Activated CD4-positive, alpha-beta T cell treated with anti-CD3 and anti-CD28 coated beads for 36 hours (primary cell): Measurements from ENCODE around the gene RIPK1. TPM values are rescaled to one million over a fixed set of nuclear protein-coding genes. Genes with fewer than 3 reads are reported as not detected.
"Not testable (repeated sequence)": the region's sequence is repeated elsewhere in the genome, so short reads cannot be mapped to it uniquely, and the experiment has no call there.

Experiments
- ATAC-seq: fragments of 200-7000 bp; cut with Tn5 transposase; one replicate; pipeline ENCODE4 v1.10.0; 2021; ENCODE audit warnings: mild to moderate bottlenecking, moderate library complexity
- CTCF ChIA-PET: fragments of 350-600 bp; sonication (Branson Sonifier 250); formaldehyde crosslinking; loops from one replicate; lab custom pipeline; 2021; ENCODE audit warnings: antibody characterized with exemption; lab: Charles Lee
- POLR2A ChIA-PET: fragments of 350-600 bp; sonication (Branson Sonifier 250); formaldehyde crosslinking; loops from one replicate; lab custom pipeline; 2021; ENCODE audit warnings: antibody characterized with exemption, inconsistent platforms; lab: Charles Lee
- DNase-seq: peaks from one replicate; pipeline ENCODE4 v3.0.0-alpha.2; 2020
- H3K27ac Mint-ChIP-seq: one replicate; pipeline ENCODE4 v1.8.0; 2021; ENCODE audit warnings: mixed read lengths
- H3K27me3 Mint-ChIP-seq: one replicate; pipeline ENCODE4 v1.8.0; 2021; ENCODE audit warnings: mixed read lengths
- H3K36me3 Mint-ChIP-seq: one replicate; pipeline ENCODE4 v1.8.0; 2021; ENCODE audit warnings: low read depth, mixed read lengths
- H3K4me1 Mint-ChIP-seq: one replicate; pipeline ENCODE4 v1.8.0; 2021; ENCODE audit warnings: mixed read lengths
- H3K4me3 Mint-ChIP-seq: one replicate; pipeline ENCODE4 v1.8.0; 2021; ENCODE audit warnings: mild to moderate bottlenecking, moderate library complexity, mixed read lengths
- H3K9me3 Mint-ChIP-seq: one replicate; pipeline ENCODE4 v1.8.0; 2021; ENCODE audit warnings: low read depth, mixed read lengths
- intact Hi-C, 2 experiments: fragments of 100-400 bp; cut with DNase I in 1 of 2; cut with micrococcal nuclease in 1 of 2; formaldehyde crosslinking; loops; one replicate each; pipeline versions ENCODE4 v1.14.2 to v1.15.1; 2022 to 2024; cut with DNase I, micrococcal nuclease
- total RNA-seq, 2 experiments: library from RNA; stranded (reverse); gene quantifications; one replicate each; pipeline ENCODE4 v1.2.3, GENCODE V29; 2021

RIPK1 gene
- total RNA-seq, 2 experiments from 2014 or later, result 17.4 to 19.3 TPM

DNA sequence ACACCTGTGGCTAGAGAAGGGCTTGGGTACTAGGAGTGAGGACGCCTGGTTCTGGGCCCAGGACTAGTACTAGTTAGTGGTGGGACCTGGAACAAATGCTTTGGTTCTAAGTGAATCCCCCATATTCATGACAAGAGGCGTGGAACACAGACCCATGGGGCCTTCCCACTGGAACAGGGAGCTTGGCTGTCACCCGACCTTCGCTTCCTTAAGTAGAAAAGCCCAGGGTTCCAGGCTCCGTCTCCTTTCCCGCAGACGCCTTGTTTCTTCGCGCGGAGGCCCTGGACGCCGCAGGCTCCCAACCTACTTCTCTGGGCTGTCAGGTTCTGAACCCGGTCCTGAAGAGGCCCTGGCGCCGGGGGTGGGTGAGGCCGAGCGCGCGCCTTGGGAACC is 5.0 kb upstream of the RIPK1 start:
- H3K9me3 Mint-ChIP-seq, H3K27me3 Mint-ChIP-seq, ATAC-seq, H3K27ac Mint-ChIP-seq, H3K36me3 Mint-ChIP-seq, DNase-seq: not testable (repeated sequence)
- ChIA-PET CTCF (interaction anchor here (0.7 to 1.2 kb wide), 7 partner anchors 26 to 333 kb away, joined by 3 to 5 read pairs (median 3); no protein-coding TSS in a partner anchor), POLR2A (interaction anchor here (0.9 to 1.3 kb wide), 7 partner anchors 13 to 298 kb away, joined by 3 to 7 read pairs (median 5); partner anchors contain the start of genes SERPINB1 and WRNIP1)
- H3K4me1 Mint-ChIP-seq, result peaks cover 36% of the 10 kb centered on the region
- intact Hi-C loops, result loop anchor here (1.0 to 5.0 kb wide), 2 partner anchors 55 to 1074 kb away; partner anchors contain the start of genes BPHL (in 1 of the 2) and ECI2 (in 1 of the 2)
- peak overlapping the region; percentile 91 for H3K4me3 Mint-ChIP-seq

- DNase-seq (peak; percentile 95), ATAC-seq (peak; percentile 86)
- ChIA-PET POLR2A (interaction anchor here (0.9 to 1.3 kb wide), 7 partner anchors 12 to 299 kb away, joined by 3 to 7 read pairs (median 5); partner anchors contain the start of genes SERPINB1 and WRNIP1), CTCF (interaction anchor here (0.5 to 1.2 kb wide), 8 partner anchors 25 to 334 kb away, joined by 3 to 5 read pairs (median 3); no protein-coding TSS in a partner anchor)
- intact Hi-C loops, result loop anchor here (1.0 to 5.0 kb wide), 3 partner anchors 54 to 1073 kb away; partner anchors contain the start of genes BPHL (in 1 of the 2), ECI2 (in 1 of the 2) and PSMG4 (in 1 of the 2)
- no peaks in the 10 kb centered on the region for H3K36me3 Mint-ChIP-seq
- H3K27ac Mint-ChIP-seq, result peak overlapping the region; percentile 85
- H3K27me3 Mint-ChIP-seq, result no peaks in the 10 kb centered on the region
- H3K9me3 Mint-ChIP-seq, result no peaks in the 10 kb centered on the region
- H3K4me1 Mint-ChIP-seq, result peaks cover 32% of the 10 kb centered on the region
- peak overlapping the region; percentile 91 for H3K4me3 Mint-ChIP-seq
Observed at GRCh38 chr6:3063733-3064700, 4.3 kb upstream of the RIPK1 start.

DNA sequence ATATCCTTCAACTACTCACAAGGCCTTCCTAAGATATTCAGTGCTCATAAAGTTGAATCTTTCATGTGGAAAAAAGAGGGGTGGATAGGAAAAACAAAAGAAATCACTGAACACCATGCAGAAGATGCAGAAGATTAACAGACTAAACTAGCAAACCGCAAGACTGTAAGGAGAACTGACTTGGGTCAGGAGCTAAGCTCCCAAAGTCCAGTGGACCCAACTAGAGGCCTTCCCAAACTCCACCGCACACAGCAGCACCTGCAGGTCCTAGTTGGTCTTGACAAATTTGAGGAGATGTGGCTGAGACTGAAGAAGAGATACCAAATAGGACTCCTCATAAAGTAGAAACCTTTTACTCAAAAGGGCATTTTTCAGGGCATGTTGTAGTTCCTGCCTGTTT is 3.3 kb downstream of the RIPK1 start:
- ChIA-PET CTCF (interaction anchor here (0.6 to 1.9 kb wide), 2 partner anchors 18 to 180 kb away, joined by 3 to 4 read pairs; no protein-coding TSS in a partner anchor), POLR2A (interaction anchor here (0.9 kb wide), 1 partner anchor 45 kb away, joined by 3 read pairs; no protein-coding TSS in a partner anchor)
- no peaks in the 10 kb centered on the region for H3K9me3 Mint-ChIP-seq
- no peak for DNase-seq
- intact Hi-C loops, result no loop called here
- H3K4me1 Mint-ChIP-seq, result peaks cover 64% of the 10 kb centered on the region
- peak overlapping the region; percentile 58 for H3K27ac Mint-ChIP-seq
- no peaks in the 10 kb centered on the region for H3K27me3 Mint-ChIP-seq
- no peak for ATAC-seq
- H3K4me3 Mint-ChIP-seq, result no peak overlapping the region
- peaks cover 23% of the 10 kb centered on the region for H3K36me3 Mint-ChIP-seq

- no peak for DNase-seq
- Mint-ChIP-seq H3K27ac (no peak overlapping the region), H3K27me3 (no peaks in the 10 kb centered on the region), H3K9me3 (no peaks in the 10 kb centered on the region), H3K4me3 (no peak overlapping the region), H3K36me3 (peaks cover 33% of the 10 kb centered on the region), H3K4me1 (peaks cover 62% of the 10 kb centered on the region)
- ATAC-seq, result no peak
- POLR2A ChIA-PET, result no interaction called here
- intact Hi-C loops, result no loop called here
- CTCF ChIA-PET, result interaction anchor here (0.5 to 0.6 kb wide), 2 partner anchors 147 to 398 kb away, joined by 3 read pairs; no protein-coding TSS in a partner anchor
Observed at GRCh38 chr6:3072798-3073197, 4.5 kb downstream of the RIPK1 start.

DNA sequence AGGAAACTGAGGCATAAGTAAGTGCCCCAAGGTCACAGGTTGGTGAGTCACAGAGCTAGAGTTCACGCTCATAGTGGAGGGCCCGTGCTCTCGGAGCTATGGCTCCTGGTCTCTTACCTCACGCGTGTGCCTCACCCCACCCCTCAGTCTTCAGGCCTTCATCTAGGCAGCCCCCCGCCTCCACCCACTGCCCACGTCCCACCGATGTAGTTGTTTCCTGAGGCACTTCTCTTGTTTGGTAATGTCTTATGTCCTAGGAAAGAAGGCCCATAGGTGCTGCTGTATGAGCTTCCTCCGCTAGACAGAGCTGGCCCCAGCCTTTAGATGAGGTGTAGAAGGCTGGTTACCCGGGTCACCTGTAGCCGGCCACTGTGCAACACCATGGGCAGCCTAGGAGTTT is 5.1 kb downstream of the RIPK1 start:
- ATAC-seq, result no peak
- no peak overlapping the region for H3K4me3 Mint-ChIP-seq
- H3K4me1 Mint-ChIP-seq, result peaks cover 60% of the 10 kb centered on the region
- H3K36me3 Mint-ChIP-seq, result peaks cover 38% of the 10 kb centered on the region
- no peaks in the 10 kb centered on the region for H3K9me3 Mint-ChIP-seq
- no peaks in the 10 kb centered on the region for H3K27me3 Mint-ChIP-seq
- POLR2A ChIA-PET, result no interaction called here
- intact Hi-C loops, result no loop called here
- DNase-seq, result no peak
- CTCF ChIA-PET, result no interaction called here
- H3K27ac Mint-ChIP-seq, result peak overlapping the region; percentile 12

DNA sequence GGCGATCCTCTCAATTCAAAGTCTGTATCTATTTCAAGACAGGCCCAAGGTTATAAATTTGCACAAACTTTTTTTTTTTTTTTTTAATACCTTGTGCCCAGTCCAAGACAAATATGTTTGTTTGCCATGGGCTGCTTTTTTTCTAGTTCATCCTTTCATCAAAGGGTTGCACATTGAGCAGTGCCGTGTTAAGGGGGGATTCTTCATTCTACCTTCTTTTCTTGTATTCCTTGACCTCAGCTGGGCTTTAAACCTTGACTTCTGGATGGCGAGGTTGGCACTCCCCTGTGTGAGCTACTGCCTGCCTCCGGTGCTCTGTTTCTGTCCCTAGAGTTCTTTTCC is 7.4 kb downstream of the RIPK1 start:
- intact Hi-C loops, result no loop called here
- H3K27ac Mint-ChIP-seq, result peak overlapping the region; percentile 91
- no peaks in the 10 kb centered on the region for H3K27me3 Mint-ChIP-seq
- DNase-seq (no peak), ATAC-seq (no peak)
- H3K9me3 Mint-ChIP-seq, result no peaks in the 10 kb centered on the region
- peaks cover 42% of the 10 kb centered on the region for H3K36me3 Mint-ChIP-seq
- H3K4me1 Mint-ChIP-seq, result peaks cover 46% of the 10 kb centered on the region
- ChIA-PET POLR2A (interaction anchor here (0.7 to 1.6 kb wide), 2 partner anchors 12 to 42 kb away, joined by 3 to 5 read pairs; no protein-coding TSS in a partner anchor), CTCF (interaction anchor here (1.2 to 1.9 kb wide), 2 partner anchors 11 to 74 kb away, joined by 7 to 8 read pairs; no protein-coding TSS in a partner anchor)
- peak overlapping the region; percentile 22 for H3K4me3 Mint-ChIP-seq

DNA sequence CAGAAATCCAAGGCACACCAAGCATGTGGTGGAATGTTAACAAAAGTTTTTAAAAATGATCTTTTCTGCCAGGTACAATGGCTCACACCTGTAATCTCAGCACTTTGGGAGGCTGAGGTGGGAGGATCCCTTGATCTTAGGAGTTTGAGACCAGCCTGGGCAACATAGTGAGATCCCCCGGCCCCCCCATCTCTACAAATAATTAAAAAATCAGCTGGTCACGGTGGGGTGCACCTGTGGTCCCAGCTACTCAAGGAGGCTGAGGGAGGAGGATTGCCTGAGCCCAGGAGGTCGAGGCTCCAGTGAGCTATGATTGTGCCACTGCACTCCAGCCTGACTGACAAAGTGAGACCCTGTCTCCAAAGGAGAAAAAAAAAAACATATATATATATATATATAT is 8.0 kb downstream of the RIPK1 start:
- intact Hi-C loops, result no loop called here
- Mint-ChIP-seq H3K9me3 (no peaks in the 10 kb centered on the region), H3K27ac (no peak overlapping the region), H3K36me3 (peaks cover 48% of the 10 kb centered on the region), H3K4me1 (peaks cover 42% of the 10 kb centered on the region), H3K27me3 (no peaks in the 10 kb centered on the region), H3K4me3 (no peak overlapping the region)
- DNase-seq, result no peak
- CTCF ChIA-PET, result interaction anchor here (1.2 to 1.9 kb wide), 2 partner anchors 10 to 75 kb away, joined by 7 to 8 read pairs; no protein-coding TSS in a partner anchor
- ATAC-seq, result no peak
- POLR2A ChIA-PET, result interaction anchor here (0.7 to 1.6 kb wide), 2 partner anchors 13 to 41 kb away, joined by 3 to 5 read pairs; no protein-coding TSS in a partner anchor

- ChIA-PET POLR2A (no interaction called here), CTCF (no interaction called here)
- ATAC-seq (no peak), DNase-seq (no peak)
- H3K27me3 Mint-ChIP-seq, result no peaks in the 10 kb centered on the region
- peaks cover 47% of the 10 kb centered on the region for H3K36me3 Mint-ChIP-seq
- no peak overlapping the region for H3K4me3 Mint-ChIP-seq
- no peaks in the 10 kb centered on the region for H3K9me3 Mint-ChIP-seq
- intact Hi-C loops, result no loop called here
- no peak overlapping the region for H3K27ac Mint-ChIP-seq
- peaks cover 35% of the 10 kb centered on the region for H3K4me1 Mint-ChIP-seq
Observed at GRCh38 chr6:3077430-3077829, 9.1 kb downstream of the RIPK1 start.

DNA sequence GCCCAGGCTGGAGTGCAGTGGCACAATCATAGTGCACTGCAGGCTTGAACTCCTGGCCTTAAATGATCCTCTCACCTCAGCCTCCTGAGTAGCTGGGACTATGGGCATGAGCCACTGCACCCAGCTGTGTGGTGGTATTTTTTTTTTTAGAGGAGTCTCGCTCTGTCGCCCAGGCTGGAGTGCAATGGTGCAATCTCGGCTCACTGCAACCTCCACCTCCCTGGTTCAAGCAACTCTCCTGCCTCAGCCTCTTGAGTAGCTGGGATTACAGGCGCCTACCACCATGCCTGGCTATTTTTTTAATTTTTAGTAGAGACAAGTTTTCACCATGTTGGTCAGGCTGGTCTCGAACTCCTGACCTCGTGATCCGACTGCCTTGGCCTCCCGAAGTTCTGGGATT is 10.7 kb downstream of the RIPK1 start:
- intact Hi-C loops, H3K27me3 Mint-ChIP-seq, DNase-seq, H3K27ac Mint-ChIP-seq, H3K4me3 Mint-ChIP-seq, H3K9me3 Mint-ChIP-seq, POLR2A ChIA-PET, ATAC-seq: not testable (repeated sequence)
- H3K4me1 Mint-ChIP-seq, result peaks cover 23% of the 10 kb centered on the region
- peaks cover 54% of the 10 kb centered on the region for H3K36me3 Mint-ChIP-seq
- CTCF ChIA-PET, result interaction anchor here (1.5 kb wide), 1 partner anchor 10 kb away, joined by 3 read pairs; no protein-coding TSS in a partner anchor

DNA sequence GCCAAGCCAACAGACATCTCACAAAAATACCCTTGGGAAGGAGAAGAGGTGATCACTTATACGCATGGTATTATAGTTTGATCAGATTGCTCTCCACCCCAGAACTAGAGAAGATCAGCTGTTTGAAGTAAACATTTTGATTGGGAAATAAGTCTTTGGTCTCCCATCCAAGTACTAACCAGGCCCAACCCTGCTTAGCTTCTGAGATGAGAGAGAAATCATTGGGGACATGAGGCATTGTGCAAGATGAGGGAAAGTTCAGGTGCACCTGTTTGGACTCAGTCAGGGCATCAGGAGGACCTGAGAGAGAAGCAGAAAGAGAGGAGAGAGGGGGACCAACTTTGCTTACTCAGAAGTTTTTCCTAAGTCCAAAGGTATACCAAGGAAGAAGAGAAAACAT is 11.4 kb downstream of the RIPK1 start:
- CTCF ChIA-PET, result interaction anchor here (1.5 kb wide), 1 partner anchor 9 kb away, joined by 3 read pairs; no protein-coding TSS in a partner anchor
- no peak overlapping the region for H3K4me3 Mint-ChIP-seq
- no peaks in the 10 kb centered on the region for H3K9me3 Mint-ChIP-seq
- POLR2A ChIA-PET, result no interaction called here
- peaks cover 20% of the 10 kb centered on the region for H3K4me1 Mint-ChIP-seq
- ATAC-seq, result no peak
- H3K27me3 Mint-ChIP-seq, result no peaks in the 10 kb centered on the region
- no peak for DNase-seq
- no peak overlapping the region for H3K27ac Mint-ChIP-seq
- intact Hi-C loops, result no loop called here
- H3K36me3 Mint-ChIP-seq, result peaks cover 60% of the 10 kb centered on the region

DNA sequence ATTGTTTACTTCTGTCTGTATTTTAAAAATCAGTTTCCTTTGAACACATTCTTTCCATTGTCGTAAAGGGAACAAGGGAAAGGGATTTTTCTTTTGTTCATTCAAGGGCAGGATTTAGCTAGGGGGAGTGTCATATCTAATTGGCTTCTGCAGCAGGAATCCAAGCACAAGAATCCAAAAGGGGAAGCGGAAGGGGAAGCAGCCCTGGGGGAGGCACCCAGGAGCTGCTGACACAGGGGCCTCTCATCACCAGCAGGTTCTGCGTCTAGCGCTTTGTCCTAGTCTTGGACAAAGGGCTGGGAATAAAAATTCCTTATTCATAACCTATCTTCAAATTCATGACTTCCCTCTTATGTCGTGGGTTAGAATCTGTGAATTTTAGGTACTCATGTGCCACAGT is 13.7 kb downstream of the RIPK1 start:
- Mint-ChIP-seq H3K36me3 (peaks cover 78% of the 10 kb centered on the region), H3K27me3 (no peaks in the 10 kb centered on the region), H3K9me3 (no peaks in the 10 kb centered on the region), H3K4me3 (no peak overlapping the region), H3K27ac (no peak overlapping the region), H3K4me1 (peaks cover 2% of the 10 kb centered on the region)
- intact Hi-C loops, result no loop called here
- ChIA-PET CTCF (interaction anchor here (0.6 kb wide), 1 partner anchor 557 kb away, joined by 3 read pairs; no protein-coding TSS in a partner anchor), POLR2A (interaction anchor here (0.5 kb wide), 1 partner anchor 941 kb away, joined by 5 read pairs; no protein-coding TSS in a partner anchor)
- ATAC-seq (no peak), DNase-seq (no peak)
